HG02759 (cell line): Measurements from ENCODE around the gene METTL18.

Experiments used
- ATAC-seq: cut with Tn5 transposase; IDR thresholded peaks from one replicate; pipeline ENCODE4 v1.9.1; 2021; ENCODE audit warnings: mild to moderate bottlenecking, moderate library complexity; ENCODE audit not compliant: unreplicated experiment

Gene METTL18

DNA sequence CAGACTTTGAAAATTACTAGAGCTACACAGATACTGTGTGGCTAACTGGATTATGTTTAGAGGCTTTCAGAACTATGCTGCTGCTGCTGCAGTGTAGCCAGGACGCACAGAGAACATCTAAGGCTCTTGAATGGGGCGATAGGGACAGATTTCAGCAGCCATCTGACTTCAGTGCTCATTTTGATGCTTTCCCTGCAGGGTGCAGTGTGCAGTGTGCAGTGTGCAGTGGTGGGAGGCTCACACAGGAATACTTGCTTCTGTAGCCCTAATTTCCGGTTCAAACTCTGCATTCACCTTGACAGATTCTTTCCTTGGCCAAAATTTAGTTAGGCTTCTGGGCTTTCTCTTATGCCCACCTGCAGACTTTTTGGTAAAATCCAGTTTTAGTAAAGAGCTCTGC is 7.7 kb downstream of the METTL18 start:
- no peak for ATAC-seq

DNA sequence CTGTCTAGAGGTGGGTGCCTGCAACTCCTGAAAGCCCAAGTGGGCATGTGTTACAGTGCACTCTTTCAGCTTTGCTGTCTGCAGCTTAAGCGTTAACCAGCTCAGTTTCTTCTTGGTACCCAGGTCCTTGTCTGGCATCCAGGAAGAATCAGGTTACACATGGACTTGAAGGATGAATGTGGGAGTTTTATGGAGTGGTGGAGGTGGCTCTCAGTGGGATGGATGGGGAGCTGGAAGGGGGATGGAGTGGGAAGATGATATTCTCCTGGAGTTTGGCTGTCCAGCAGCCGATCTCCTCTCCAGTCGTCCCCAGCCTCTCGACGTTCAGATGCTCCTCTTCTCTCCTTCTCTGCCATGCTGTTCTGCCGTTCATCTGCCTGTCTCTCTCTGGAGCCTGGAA is 9.4 kb downstream of the METTL18 start:
- no peak for ATAC-seq

DNA sequence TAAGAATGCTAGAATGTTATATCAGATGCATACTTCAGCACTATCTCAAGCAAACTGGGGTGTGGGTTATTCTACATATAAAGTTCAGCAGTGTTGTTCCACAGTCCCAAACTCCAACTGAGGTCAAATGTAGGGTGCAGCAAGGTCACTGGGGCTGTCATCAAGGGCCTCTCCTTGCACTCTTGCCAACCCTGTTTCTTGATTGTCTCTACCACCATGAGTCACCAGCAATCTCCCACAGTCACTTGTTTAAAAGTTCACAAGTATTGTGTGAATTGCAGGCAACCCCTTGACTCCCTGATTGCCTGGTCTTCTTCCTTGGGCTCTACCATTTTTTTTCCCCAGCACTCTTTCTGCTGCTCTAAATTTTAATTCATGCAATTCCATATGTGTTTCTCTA is 10.6 kb downstream of the METTL18 start:
- ATAC-seq: no peak

GRCh38 chr1:169782596-169782995 is 12.1 kb downstream of the METTL18 start:
- no peak for ATAC-seq

GRCh38 chr1:169779970-169780369 is 14.7 kb downstream of the METTL18 start:
- ATAC-seq: no peak

DNA sequence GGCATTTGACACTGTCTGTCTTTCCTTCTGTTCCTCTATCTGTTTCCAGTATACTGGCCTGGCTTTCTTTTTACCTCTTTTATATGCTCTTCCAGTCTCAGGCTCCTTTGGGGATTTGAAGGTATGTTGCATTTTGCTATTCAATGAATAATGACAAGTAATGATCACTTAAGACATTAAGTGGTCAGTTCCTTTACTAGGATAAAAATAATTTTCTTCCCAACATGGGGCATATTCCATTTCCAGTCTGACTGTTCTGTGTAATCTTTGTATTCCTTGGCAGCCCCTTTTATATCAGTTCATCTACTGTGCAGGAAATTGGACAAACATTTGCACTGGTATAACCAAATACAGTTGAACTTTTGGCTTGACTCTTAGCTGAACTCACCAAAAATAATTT is 15.6 kb downstream of the METTL18 start:
- no peak for ATAC-seq

DNA sequence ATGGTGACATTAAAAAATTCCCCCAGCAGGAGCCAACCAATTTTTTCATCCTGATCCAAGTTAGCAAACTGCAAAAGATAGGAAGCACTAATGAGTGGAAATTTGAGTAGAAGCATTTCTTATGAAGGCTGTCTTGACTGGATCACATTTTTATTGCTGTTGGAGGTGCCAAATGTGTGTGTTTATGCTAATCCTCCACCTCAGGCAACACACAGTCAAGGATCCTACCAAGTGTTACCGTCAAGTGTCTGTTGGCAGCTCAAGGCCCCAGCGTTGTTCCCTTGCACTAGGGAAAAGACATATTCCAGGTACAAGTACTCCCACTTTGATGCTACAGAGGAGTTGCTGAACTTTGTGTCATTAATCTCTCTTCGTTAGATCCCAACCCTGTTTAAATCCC is 18.3 kb downstream of the METTL18 start:
- ATAC-seq: no peak

DNA sequence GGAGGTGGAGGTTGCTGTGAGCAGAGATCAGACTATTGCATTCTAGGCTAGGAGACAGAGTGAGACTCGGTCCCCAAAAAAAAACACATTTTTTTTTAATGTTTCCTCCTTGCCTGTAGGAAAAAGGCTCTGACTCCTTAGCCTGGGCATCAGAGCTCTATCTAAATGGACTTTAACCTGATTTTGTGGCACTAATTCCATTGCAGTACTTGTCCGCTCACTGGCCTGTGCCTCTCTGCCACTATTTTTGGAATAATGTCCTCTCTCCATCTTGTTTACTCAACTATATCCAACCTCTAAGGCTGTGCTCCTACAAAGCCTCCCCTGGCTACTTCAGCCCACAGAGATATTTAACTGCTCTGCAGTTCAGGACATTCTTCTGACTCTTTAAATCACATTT is 26.5 kb downstream of the METTL18 start:
- no peak for ATAC-seq

- ATAC-seq: no peak
Observed at GRCh38 chr1:169765580-169766331, 29.0 kb downstream of the METTL18 start.

- no peak for ATAC-seq
Observed at GRCh38 chr1:169764919-169765318, 29.8 kb downstream of the METTL18 start.

GRCh38 chr1:169762699-169763098 is 32.0 kb downstream of the METTL18 start:
- no peak for ATAC-seq

GRCh38 chr1:169759038-169759437 is 35.7 kb downstream of the METTL18 start:
- ATAC-seq: no peak

DNA sequence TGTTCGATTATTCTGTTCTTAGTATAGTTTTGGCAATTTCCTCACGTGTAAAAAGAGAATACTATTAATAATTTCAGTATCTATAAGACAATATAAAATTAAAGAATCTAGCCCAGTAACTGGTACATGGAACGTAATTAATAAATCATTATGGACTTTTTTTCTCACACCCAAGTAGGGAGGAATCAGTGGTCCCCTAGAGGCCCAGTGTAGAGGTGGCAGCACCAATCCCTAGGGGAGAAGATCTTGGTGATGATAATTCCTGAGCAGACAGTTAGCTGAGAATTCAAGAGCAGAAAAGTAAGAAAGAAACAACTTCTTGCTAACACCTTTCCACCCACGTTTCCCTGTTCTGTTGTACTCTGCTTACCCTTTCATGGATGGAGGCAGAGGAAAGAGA is 41.2 kb downstream of the METTL18 start:
- ATAC-seq: no peak

- no peak for ATAC-seq
Observed at GRCh38 chr1:169750041-169750440, 44.7 kb downstream of the METTL18 start.

- ATAC-seq: no peak
Observed at GRCh38 chr1:169746550-169746949, 48.2 kb downstream of the METTL18 start.

GRCh38 chr1:169745015-169745861 is 49.5 kb downstream of the METTL18 start:
- no peak for ATAC-seq
